IMR-90 (cell line): ENCODE measurements around the gene DYRK1A. TPM values are rescaled to one million over a fixed set of nuclear protein-coding genes. Genes with fewer than 3 reads are reported as not detected.

Experiments
- ATAC-seq: fragments of 200-7000 bp; cut with Tn5 transposase; 2 replicates; pipeline ENCODE4 v1.9.1; 2020; ENCODE audit warnings: low read depth, mild to moderate bottlenecking, moderate library complexity
- BruUV-seq: library from RNA; stranded (reverse); fragments of 400-500 nt; replicated peaks from 2 replicates; lab custom pipeline; 2021; lab: Mats Ljungman, UMichigan
- CTCF ChIA-PET: fragments of 300-600 bp; formaldehyde crosslinking; extraction: SDS; loops from one replicate; lab custom pipeline; 2021; ENCODE audit warnings: antibody characterized with exemption; lab: Yijun Ruan, JAX
- POLR2A ChIA-PET: fragments of 300-600 bp; sonication (Branson Sonifier 250); formaldehyde crosslinking; loops from one replicate; lab custom pipeline; 2022; ENCODE audit warnings: antibody characterized with exemption; ENCODE audit not compliant: unreplicated experiment; lab: Charles Lee
- DNase-seq: peaks from one replicate; pipeline ENCODE4 v3.0.0; 2013
- H2AFZ ChIP-seq: replicated peaks from 2 replicates; pipeline ENCODE3; 2013; ENCODE audit warnings: low read length, mild to moderate bottlenecking; ENCODE audit not compliant: poor library complexity
- H2AK5ac ChIP-seq: 2 replicates; pipeline ENCODE4 v1.6.1; 2013; ENCODE audit warnings: low read depth, low read length, inconsistent platforms
- H2AK9ac ChIP-seq: replicated peaks from 2 replicates; pipeline ENCODE3; 2013; ENCODE audit warnings: mild to moderate bottlenecking, low read depth, low read length, moderate library complexity; ENCODE audit not compliant: poor library complexity
- H2BK120ac ChIP-seq: 2 replicates; pipeline ENCODE4 v1.6.1; 2013; ENCODE audit warnings: low read depth, low read length, inconsistent platforms
- H2BK15ac ChIP-seq: 3 replicates; pipeline ENCODE4 v1.6.1; 2013; ENCODE audit warnings: low read depth, low read length, inconsistent platforms
- H2BK20ac ChIP-seq: 2 replicates; pipeline ENCODE4 v1.6.1; 2013; ENCODE audit warnings: low read depth, mild to moderate bottlenecking, inconsistent platforms, low read length, moderate library complexity
- H2BK5ac ChIP-seq: 2 replicates; pipeline ENCODE4 v1.6.1; 2013; ENCODE audit warnings: mild to moderate bottlenecking, low read depth, low read length, inconsistent platforms; ENCODE audit not compliant: poor library complexity, severe bottlenecking
- H3K14ac ChIP-seq: replicated peaks from 2 replicates; pipeline ENCODE4 v1.6.1; 2013; ENCODE audit warnings: low read depth, low read length, inconsistent platforms
- H3K18ac ChIP-seq: 2 replicates; pipeline ENCODE4 v1.6.1; 2013; ENCODE audit warnings: low read depth, low read length, control low read depth
- H3K23ac ChIP-seq: 2 replicates; pipeline ENCODE4 v1.6.1; 2013; ENCODE audit warnings: low read depth, low read length, inconsistent platforms
- H3K27ac ChIP-seq: 2 replicates; pipeline ENCODE4 v1.5.1; 2013; ENCODE audit warnings: mild to moderate bottlenecking, control low read depth, low read length; ENCODE audit not compliant: insufficient read depth
- H3K27me3 ChIP-seq: 2 replicates; pipeline ENCODE4 v1.6.1; 2013; ENCODE audit warnings: low read length; ENCODE audit not compliant: control insufficient read depth, insufficient read depth
- H3K36me3 ChIP-seq: 2 replicates; pipeline ENCODE4 v1.6.1; 2013; ENCODE audit warnings: low read length, mixed read lengths; ENCODE audit not compliant: control insufficient read depth, insufficient read depth
- H3K4ac ChIP-seq: 2 replicates; pipeline ENCODE4 v1.6.1; 2013; ENCODE audit warnings: low read depth, low read length, inconsistent platforms
- H3K4me1 ChIP-seq: 2 replicates; pipeline ENCODE4 v1.6.1; 2013; ENCODE audit warnings: low read length, mixed read lengths; ENCODE audit not compliant: control insufficient read depth, insufficient read depth
- H3K4me2 ChIP-seq: 2 replicates; pipeline ENCODE4 v1.6.1; 2013; ENCODE audit warnings: low read depth, mild to moderate bottlenecking, control low read depth, low read length, moderate library complexity
- H3K4me3 ChIP-seq: 2 replicates; pipeline ENCODE4 v1.5.1; 2013; ENCODE audit warnings: low read depth, mild to moderate bottlenecking, control low read depth, low read length, moderate library complexity; ENCODE audit not compliant: insufficient read depth
- H3K56ac ChIP-seq: 2 replicates; pipeline ENCODE4 v1.6.1; 2013; ENCODE audit warnings: low read length, inconsistent platforms; ENCODE audit not compliant: insufficient read depth; ENCODE audit errors: extremely low read depth
- H3K79me1 ChIP-seq, 2 experiments: 2 replicates each; pipeline ENCODE4 v1.6.1; 2013; ENCODE audit warnings: low read length in 2 of 2, inconsistent platforms in 1 of 2, low read depth in 1 of 2
- H3K9ac ChIP-seq: 2 replicates; pipeline ENCODE4 v1.6.1; 2013; ENCODE audit warnings: low read depth, low read length, control low read depth
- H3K9me1 ChIP-seq: 2 replicates; pipeline ENCODE4 v1.6.1; 2013; ENCODE audit warnings: low read length, inconsistent platforms; ENCODE audit not compliant: insufficient read depth
- H3K9me3 ChIP-seq: 2 replicates; pipeline ENCODE4 v1.6.1; 2013; ENCODE audit warnings: low read length; ENCODE audit not compliant: control insufficient read depth, insufficient read depth
- H4K20me1 ChIP-seq: 2 replicates; pipeline ENCODE4 v1.6.1; 2013; ENCODE audit warnings: low read length, inconsistent platforms; ENCODE audit not compliant: insufficient read depth
- H4K5ac ChIP-seq: 2 replicates; pipeline ENCODE4 v1.6.1; 2013; ENCODE audit warnings: mild to moderate bottlenecking, low read depth, low read length, control low read depth
- H4K8ac ChIP-seq, 2 experiments: 2 replicates each; pipeline ENCODE4 v1.6.1; 2013; ENCODE audit warnings: low read depth in 2 of 2, low read length in 2 of 2, control low read depth in 1 of 2, inconsistent platforms in 1 of 2
- H4K91ac ChIP-seq: 2 replicates; pipeline ENCODE4 v1.6.1; 2013; ENCODE audit warnings: low read depth, low read length, inconsistent platforms; ENCODE audit not compliant: insufficient read depth
- BHLHE40 ChIP-seq: fragments of 150-350 bp; IDR thresholded peaks from 2 replicates; pipeline ENCODE4 v1.6.1; 2016; ENCODE audit warnings: mild to moderate bottlenecking, low read depth, low read length
- CEBPB ChIP-seq: IDR thresholded peaks from 2 replicates; pipeline ENCODE4 v1.6.1; 2012; ENCODE audit warnings: low read depth, low read length, improper control_type of control experiment
- CHD1 ChIP-seq: IDR thresholded peaks from 2 replicates; pipeline ENCODE4 v1.6.1; 2012; ENCODE audit warnings: low read depth, low read length, improper control_type of control experiment
- CTCF ChIP-seq: conservative IDR thresholded peaks from 2 replicates; pipeline ENCODE4 v1.5.1; 2012; ENCODE audit warnings: mild to moderate bottlenecking, low read depth, low read length, improper control_type of control experiment
- FOS ChIP-seq: fragments of 150-350 bp; IDR thresholded peaks from 2 replicates; pipeline ENCODE4 v1.6.1; 2016; ENCODE audit warnings: low read depth, low read length
- MAFK ChIP-seq: IDR thresholded peaks from 2 replicates; pipeline ENCODE4 v1.6.1; 2012; ENCODE audit warnings: low read depth, low read length, improper control_type of control experiment
- MAZ ChIP-seq: IDR thresholded peaks from 2 replicates; pipeline ENCODE4 v1.6.1; 2012; ENCODE audit warnings: low read depth, mild to moderate bottlenecking, low read length, improper control_type of control experiment, moderate library complexity, borderline replicate concordance
- MXI1 ChIP-seq: IDR thresholded peaks from 2 replicates; pipeline ENCODE4 v1.6.1; 2012; ENCODE audit warnings: low read depth, mild to moderate bottlenecking, low read length, moderate library complexity, borderline replicate concordance
- NFE2L2 ChIP-seq: fragments of 150-350 bp; IDR thresholded peaks from 2 replicates; pipeline ENCODE4 v1.6.1; 2016; ENCODE audit warnings: low read depth, mild to moderate bottlenecking, low read length
- POLR2A ChIP-seq: IDR thresholded peaks from 2 replicates; pipeline ENCODE4 v1.6.1; 2012; ENCODE audit warnings: mild to moderate bottlenecking, low read depth, low read length
- RAD21 ChIP-seq: IDR thresholded peaks from 2 replicates; pipeline ENCODE4 v1.6.1; 2012; ENCODE audit warnings: low read length, improper control_type of control experiment
- RCOR1 ChIP-seq: IDR thresholded peaks from 2 replicates; pipeline ENCODE4 v1.6.1; 2012; ENCODE audit warnings: mild to moderate bottlenecking, low read length, improper control_type of control experiment; ENCODE audit not compliant: insufficient replicate concordance
- RFX5 ChIP-seq: IDR thresholded peaks from 2 replicates; pipeline ENCODE4 v1.8.0; 2012; ENCODE audit warnings: low read depth, mild to moderate bottlenecking, low read length, moderate library complexity
- SMC3 ChIP-seq: fragments of 150-350 bp; IDR thresholded peaks from 2 replicates; pipeline ENCODE4 v1.6.1; 2016; ENCODE audit warnings: low read depth, mild to moderate bottlenecking, antibody characterized with exemption, low read length, moderate library complexity
- USF2 ChIP-seq: fragments of 150-350 bp; IDR thresholded peaks from 2 replicates; pipeline ENCODE4 v1.6.1; 2017; ENCODE audit warnings: mild to moderate bottlenecking, antibody characterized with exemption, low read length, low read depth
- WGBS, 2 experiments: methylation state at CpG; one replicate each; pipeline versions ENCODE4 v1.1.5 to v1.1.7; 2013; ENCODE audit warnings: missing lambda C conversion rate in 2 of 2; ENCODE audit not compliant: insufficient read length in 1 of 2; ENCODE audit errors: extremely low coverage in 2 of 2; 5-methylcytosine and 5-hydroxymethylcytosine counted together
- dilution Hi-C: fragments of 300-500 bp; cut with HindIII; formaldehyde crosslinking; loops from one replicate; pipeline ENCODE4 v1.14.3; 2018; ENCODE audit warnings: low sequenced_read_pairs; ENCODE audit not compliant: unreplicated experiment
- in situ Hi-C: fragments of 300-500 bp; cut with MboI; formaldehyde crosslinking; loops from 3 replicates; pipeline ENCODE4 v1.14.3; 2019; ENCODE audit warnings: low sequenced_read_pairs, inconsistent platforms, mixed read lengths
- intact Hi-C: fragments of 100-400 bp; cut with micrococcal nuclease; formaldehyde crosslinking; loops from 2 replicates; pipeline ENCODE4 v1.10.0; 2022
- polyA plus RNA-seq, 3 experiments: library from polyadenylated mRNA; depleted of rRNA; stranded (reverse); fragments of >200 nt; gene quantifications; 2 replicates each; pipeline ENCODE4 v1.2.3, GENCODE V29; 2012; ENCODE audit warnings: low replicate concordance in 1 of 3
- total RNA-seq: library from RNA; depleted of rRNA; stranded (reverse); fragments of >200 nt; gene quantifications from 2 replicates; pipeline ENCODE4 v1.2.3, GENCODE V29; 2012
- TF ChIP-seq, protein P1 (sequence below): fragments of 150-350 bp; IDR thresholded peaks from 2 replicates; pipeline ENCODE4 v1.6.1; 2016; ENCODE audit warnings: low read depth, mild to moderate bottlenecking, low read length, moderate library complexity, borderline replicate concordance

The DYRK1A gene
- total and polyA plus RNA-seq, 2 of the 4 experiments (the other 2 are of a cell fraction): 18.6 to 50.5 TPM

DNA sequence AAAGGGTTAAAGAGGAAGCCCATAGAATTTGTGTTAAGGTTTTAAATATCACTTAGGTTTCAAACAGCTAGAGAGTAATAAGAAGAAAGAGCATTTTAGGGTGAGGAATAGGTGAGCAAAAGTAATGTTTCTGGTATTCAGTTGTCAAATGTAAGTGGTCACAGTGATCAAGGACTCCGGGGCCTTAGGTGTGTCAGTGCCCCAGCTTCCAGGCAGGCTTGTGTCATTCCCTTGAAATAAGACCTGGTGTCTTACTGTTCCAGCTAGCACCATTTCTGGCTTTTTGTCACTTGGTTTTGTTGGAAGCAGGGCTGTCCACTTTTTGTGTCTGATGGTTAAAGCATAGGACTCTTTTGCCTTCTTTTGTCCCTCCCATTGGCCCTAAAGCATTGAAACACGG lies 69.6 kb downstream of the DYRK1A start:
- Histone ChIP-seq H2AK9ac (no peak overlapping the region), H4K91ac (no peak overlapping the region), H3K27me3 (no peaks in the 10 kb centered on the region), H3K4ac (no peak overlapping the region), H2BK15ac (no peak overlapping the region), H4K20me1 (peaks cover 40% of the 10 kb centered on the region), H2BK5ac (no peak overlapping the region), H4K5ac (no peak overlapping the region), H3K79me1 (peaks cover 13 to 35% of the 10 kb centered on the region in 2 experiments), H3K36me3 (0 out of 2 replicates have a peak, but pooled peaks cover 1% of the 10 kb centered on the region), H2BK120ac (no peak overlapping the region), H2AK5ac (no peak overlapping the region), H3K27ac (no peak overlapping the region), H3K4me2 (no peak overlapping the region), H3K9me3 (no peaks in the 10 kb centered on the region), H3K56ac (no peak overlapping the region), H3K23ac (peak overlapping the region; percentile 65), H4K8ac (0 out of 4 replicates have a peak overlapping the region, but pooled peaks of 1 of the 2 experiments have one; percentile 22), H3K4me3 (no peak overlapping the region), H3K9ac (no peak overlapping the region), H2BK20ac (no peak overlapping the region), H3K4me1 (peaks cover 2% of the 10 kb centered on the region; the same call in 1 of the 2 replicates), H3K14ac (no peak overlapping the region), H2AFZ (no peak overlapping the region), H3K18ac (no peak overlapping the region), H3K9me1 (peaks cover 11% of the 10 kb centered on the region)
- no peak for TF ChIP-seq RAD21
- TF ChIP-seq RFX5: no peak
- TF ChIP-seq FOS: no peak
- TF ChIP-seq CTCF: no peak
- TF ChIP-seq POLR2A: no peak
- no peak for TF ChIP-seq MAZ
- TF ChIP-seq RCOR1: no peak
- TF ChIP-seq SMC3: no peak
- no peak for TF ChIP-seq NFE2L2
- TF ChIP-seq CHD1: no peak
- no peak for TF ChIP-seq MXI1
- TF ChIP-seq CEBPB: no peak
- no peak for TF ChIP-seq USF2
- TF ChIP-seq MAFK: no peak
- TF ChIP-seq BHLHE40: no peak
- TF ChIP-seq, protein P1, sequence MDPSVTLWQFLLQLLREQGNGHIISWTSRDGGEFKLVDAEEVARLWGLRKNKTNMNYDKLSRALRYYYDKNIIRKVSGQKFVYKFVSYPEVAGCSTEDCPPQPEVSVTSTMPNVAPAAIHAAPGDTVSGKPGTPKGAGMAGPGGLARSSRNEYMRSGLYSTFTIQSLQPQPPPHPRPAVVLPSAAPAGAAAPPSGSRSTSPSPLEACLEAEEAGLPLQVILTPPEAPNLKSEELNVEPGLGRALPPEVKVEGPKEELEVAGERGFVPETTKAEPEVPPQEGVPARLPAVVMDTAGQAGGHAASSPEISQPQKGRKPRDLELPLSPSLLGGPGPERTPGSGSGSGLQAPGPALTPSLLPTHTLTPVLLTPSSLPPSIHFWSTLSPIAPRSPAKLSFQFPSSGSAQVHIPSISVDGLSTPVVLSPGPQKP: no peak
- ATAC-seq (no peak), DNase-seq (no peak)
- in situ Hi-C loops: no loop called here
- BruUV-seq: no TSS peak
- CTCF ChIA-PET: interaction anchor here (1.5 kb wide), 1 partner anchor 28 kb away, joined by 4 read pairs; no protein-coding TSS in a partner anchor
- intact Hi-C loops: no loop called here
- POLR2A ChIA-PET: interaction anchor here (0.6 kb wide), 1 partner anchor 23 kb away, joined by 4 read pairs; no protein-coding TSS in a partner anchor
- WGBS, 2 experiments: no CpG with 5 or more reads among the region's 2 CpGs
- dilution Hi-C loops: no loop called here
